ENCODE results near the gene SORCS2. TPM values are rescaled to one million over a fixed set of nuclear protein-coding genes. Genes with fewer than 3 reads are reported as not detected.

The SORCS2 gene
- total RNA-seq, 1 experiment from 2014 or later: 0.06 TPM

DNA sequence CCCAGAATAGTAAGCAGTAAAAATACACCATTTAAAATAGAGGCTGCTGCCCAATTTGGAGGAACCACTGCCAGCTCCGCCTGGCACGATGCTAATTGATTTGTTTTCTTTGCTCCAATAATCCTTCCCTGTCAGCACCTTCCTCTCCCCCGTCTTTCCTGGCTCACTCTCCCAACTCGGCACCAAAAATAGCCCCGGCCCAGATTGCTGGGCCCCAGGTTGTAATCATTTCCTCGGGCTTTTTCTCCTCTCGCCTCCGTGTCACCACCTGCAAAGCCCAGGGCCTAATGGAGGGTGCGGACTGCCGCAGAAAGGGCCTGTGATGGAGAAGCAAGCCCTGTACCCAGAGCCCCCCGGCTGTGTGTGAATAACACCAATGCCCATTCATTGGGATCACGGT, 440.0 kb downstream of the SORCS2 start:
- CTCF ChIA-PET: no interaction called here
- Histone ChIP-seq H3K4me1 (ENCODE audit: insufficient read depth, low read length, poor library complexity, severe bottlenecking) (no peaks in the 10 kb centered on the region), H3K36me3 (ENCODE audit: insufficient read depth, low read length, poor library complexity, severe bottlenecking) (no peaks in the 10 kb centered on the region), H3K27ac (ENCODE audit: low read depth, low read length, poor library complexity, severe bottlenecking) (no peak overlapping the region), H3K9me3 (ENCODE audit: low read depth, low read length, poor library complexity, severe bottlenecking) (no peaks in the 10 kb centered on the region), H3K4me3 (ENCODE audit: low read depth, low read length, poor library complexity, severe bottlenecking) (no peak overlapping the region), H3K27me3 (replicated peaks; ENCODE audit: insufficient read depth, low read depth, low read length, poor library complexity) (peaks cover 48% of the 10 kb centered on the region)
- POLR2A ChIA-PET (ENCODE audit: low non-redundant PET): no interaction called here
- TF ChIP-seq, protein P1, sequence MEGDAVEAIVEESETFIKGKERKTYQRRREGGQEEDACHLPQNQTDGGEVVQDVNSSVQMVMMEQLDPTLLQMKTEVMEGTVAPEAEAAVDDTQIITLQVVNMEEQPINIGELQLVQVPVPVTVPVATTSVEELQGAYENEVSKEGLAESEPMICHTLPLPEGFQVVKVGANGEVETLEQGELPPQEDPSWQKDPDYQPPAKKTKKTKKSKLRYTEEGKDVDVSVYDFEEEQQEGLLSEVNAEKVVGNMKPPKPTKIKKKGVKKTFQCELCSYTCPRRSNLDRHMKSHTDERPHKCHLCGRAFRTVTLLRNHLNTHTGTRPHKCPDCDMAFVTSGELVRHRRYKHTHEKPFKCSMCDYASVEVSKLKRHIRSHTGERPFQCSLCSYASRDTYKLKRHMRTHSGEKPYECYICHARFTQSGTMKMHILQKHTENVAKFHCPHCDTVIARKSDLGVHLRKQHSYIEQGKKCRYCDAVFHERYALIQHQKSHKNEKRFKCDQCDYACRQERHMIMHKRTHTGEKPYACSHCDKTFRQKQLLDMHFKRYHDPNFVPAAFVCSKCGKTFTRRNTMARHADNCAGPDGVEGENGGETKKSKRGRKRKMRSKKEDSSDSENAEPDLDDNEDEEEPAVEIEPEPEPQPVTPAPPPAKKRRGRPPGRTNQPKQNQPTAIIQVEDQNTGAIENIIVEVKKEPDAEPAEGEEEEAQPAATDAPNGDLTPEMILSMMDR (conservative IDR thresholded peaks at IDR 0.05; ENCODE audit: low read depth, low read length): no peak
- no peak for TF ChIP-seq EZH2 (IDR thresholded peaks at IDR 0.05; ENCODE audit: borderline replicate concordance, low read depth, low read length, poor library complexity, severe bottlenecking)
- no TSS peak for BruUV-seq (replicated peaks)
- no peak for DNase-seq (ENCODE audit: low spot score)
- intact Hi-C loops (cut with micrococcal nuclease; ENCODE audit: unreplicated experiment): no loop called here

DNA sequence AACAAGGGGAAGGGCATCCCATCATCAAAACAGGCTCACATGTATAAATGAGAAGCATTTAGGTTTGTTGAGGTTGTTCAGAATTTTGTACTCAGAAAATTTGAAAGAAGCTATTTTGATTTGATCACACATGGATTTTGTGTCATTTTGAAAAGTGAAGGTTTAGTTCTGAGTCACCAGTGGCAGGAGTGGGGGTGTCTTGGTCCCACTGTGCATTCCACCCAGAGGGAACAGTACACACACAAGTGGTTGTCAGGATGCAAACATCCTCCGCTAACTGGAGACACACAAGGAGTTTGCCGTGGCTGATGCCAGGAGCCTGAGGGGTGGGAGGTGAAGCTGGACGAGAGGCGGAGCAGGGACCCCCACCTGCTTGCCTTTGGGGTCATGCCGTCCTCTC, 440.6 kb downstream of the SORCS2 start:
- Histone ChIP-seq H3K36me3 (ENCODE audit: insufficient read depth, low read length, poor library complexity, severe bottlenecking) (no peaks in the 10 kb centered on the region), H3K4me1 (ENCODE audit: insufficient read depth, low read length, poor library complexity, severe bottlenecking) (no peaks in the 10 kb centered on the region), H3K27me3 (replicated peaks; ENCODE audit: insufficient read depth, low read depth, low read length, poor library complexity) (peaks cover 48% of the 10 kb centered on the region), H3K9me3 (ENCODE audit: low read depth, low read length, poor library complexity, severe bottlenecking) (no peaks in the 10 kb centered on the region), H3K27ac (ENCODE audit: low read depth, low read length, poor library complexity, severe bottlenecking) (no peak overlapping the region), H3K4me3 (ENCODE audit: low read depth, low read length, poor library complexity, severe bottlenecking) (no peak overlapping the region)
- ChIA-PET CTCF (no interaction called here), POLR2A (ENCODE audit: low non-redundant PET) (no interaction called here)
- intact Hi-C loops (cut with micrococcal nuclease; ENCODE audit: unreplicated experiment): no loop called here
- DNase-seq (ENCODE audit: low spot score): no peak
- no TSS peak for BruUV-seq (replicated peaks)
- TF ChIP-seq, protein P1 (conservative IDR thresholded peaks at IDR 0.05; ENCODE audit: low read depth, low read length): no peak
- TF ChIP-seq EZH2 (IDR thresholded peaks at IDR 0.05; ENCODE audit: borderline replicate concordance, low read depth, low read length, poor library complexity, severe bottlenecking): no peak

DNA sequence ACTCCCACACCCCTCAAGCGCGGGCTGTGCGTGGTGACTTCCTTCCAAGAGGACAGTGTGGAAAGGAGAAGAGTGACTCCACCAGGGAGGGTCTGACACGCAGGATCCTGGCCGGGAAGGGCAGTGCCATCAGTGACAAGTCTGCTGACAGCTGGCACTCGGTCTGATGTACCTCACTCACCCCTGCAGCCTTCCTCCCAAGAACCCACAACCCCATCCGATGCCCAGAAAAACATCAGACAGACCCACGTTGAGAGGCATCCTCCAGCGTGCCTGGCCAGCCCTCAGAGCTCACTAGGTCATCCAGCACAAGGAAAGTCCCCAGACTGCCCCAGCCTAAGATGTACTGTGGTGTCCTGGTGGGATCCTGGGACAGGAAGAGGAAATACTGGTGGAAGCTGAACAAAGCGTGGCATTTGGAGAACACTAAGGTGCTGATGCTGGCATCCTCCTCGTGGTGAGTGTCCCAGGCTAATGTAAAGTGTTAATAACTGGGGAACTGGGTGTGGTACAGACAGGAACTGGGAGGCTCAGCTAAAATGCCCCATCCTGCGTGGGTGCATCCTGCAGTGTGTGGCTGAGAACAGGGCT, 442.4 kb downstream of the SORCS2 start:
- POLR2A ChIA-PET (ENCODE audit: low non-redundant PET): no interaction called here
- intact Hi-C loops (cut with micrococcal nuclease; ENCODE audit: unreplicated experiment): no loop called here

More for the DNA sequence above, 442.4 kb downstream of the SORCS2 start:
- peaks cover 48% of the 10 kb centered on the region for H3K27me3 ChIP-seq (replicated peaks; ENCODE audit: insufficient read depth, low read depth, low read length, poor library complexity)
- no peak overlapping the region for H3K27ac ChIP-seq (ENCODE audit: low read depth, low read length, poor library complexity, severe bottlenecking)
- H3K9me3 ChIP-seq (ENCODE audit: low read depth, low read length, poor library complexity, severe bottlenecking): no peaks in the 10 kb centered on the region
- no peaks in the 10 kb centered on the region for H3K36me3 ChIP-seq (ENCODE audit: insufficient read depth, low read length, poor library complexity, severe bottlenecking)
- no peaks in the 10 kb centered on the region for H3K4me1 ChIP-seq (ENCODE audit: insufficient read depth, low read length, poor library complexity, severe bottlenecking)
- DNase-seq (ENCODE audit: low spot score): no peak
- no peak overlapping the region for H3K4me3 ChIP-seq (ENCODE audit: low read depth, low read length, poor library complexity, severe bottlenecking)
- no TSS peak for BruUV-seq (replicated peaks)
- no peak for TF ChIP-seq EZH2 (IDR thresholded peaks at IDR 0.05; ENCODE audit: borderline replicate concordance, low read depth, low read length, poor library complexity, severe bottlenecking)
- TF ChIP-seq, protein P1 (conservative IDR thresholded peaks at IDR 0.05; ENCODE audit: low read depth, low read length): no peak
- CTCF ChIA-PET: no interaction called here

Data from A673 (cell line).